Measurements from ENCODE around the gene VSIG2. TPM values are rescaled to one million over a fixed set of nuclear protein-coding genes. Genes with fewer than 3 reads are reported as not detected.

The VSIG2 gene
- total and polyA plus RNA-seq, 2 experiments from 2014 or later = 22.9 to 34.3 TPM

GRCh38 chr11:124716591-124716990 lies 35.5 kb downstream of the VSIG2 start:
- no peaks in the 10 kb centered on the region for H4K20me1 ChIP-seq (ENCODE audit: insufficient read depth, poor library complexity, severe bottlenecking)
- no peaks in the 10 kb centered on the region for H3K9me3 ChIP-seq (ENCODE audit: low read depth)
- no peaks in the 10 kb centered on the region for H3K36me3 ChIP-seq (replicated peaks; ENCODE audit: insufficient read depth, low read depth)
- 71% methylated on average over 3 of the region's 3 CpGs for WGBS (ENCODE audit: low lambda C conversion rate, missing lambda C conversion rate)
- no peaks in the 10 kb centered on the region for H3K79me2 ChIP-seq
- H3K4me3 ChIP-seq = no peak overlapping the region
- H3K27ac ChIP-seq = no peak overlapping the region
- H2AFZ ChIP-seq = no peak overlapping the region
- peaks cover 11% of the 10 kb centered on the region for H3K4me1 ChIP-seq (ENCODE audit: insufficient read depth)
- no peaks in the 10 kb centered on the region for H3K9me2 ChIP-seq (replicated peaks; ENCODE audit: insufficient read depth)
- H3K4me2 ChIP-seq = no peak overlapping the region
- no peak for DNase-seq (ENCODE audit: low spot score)
- TF ChIP-seq EZH2phosphoT487 (IDR thresholded peaks at IDR 0.05; ENCODE audit: low read depth, severe bottlenecking, unreplicated experiment) (no peak), EZH2 (IDR thresholded peaks at IDR 0.05; ENCODE audit: borderline replicate concordance) (no peak)
- TF ChIP-seq, protein P1, sequence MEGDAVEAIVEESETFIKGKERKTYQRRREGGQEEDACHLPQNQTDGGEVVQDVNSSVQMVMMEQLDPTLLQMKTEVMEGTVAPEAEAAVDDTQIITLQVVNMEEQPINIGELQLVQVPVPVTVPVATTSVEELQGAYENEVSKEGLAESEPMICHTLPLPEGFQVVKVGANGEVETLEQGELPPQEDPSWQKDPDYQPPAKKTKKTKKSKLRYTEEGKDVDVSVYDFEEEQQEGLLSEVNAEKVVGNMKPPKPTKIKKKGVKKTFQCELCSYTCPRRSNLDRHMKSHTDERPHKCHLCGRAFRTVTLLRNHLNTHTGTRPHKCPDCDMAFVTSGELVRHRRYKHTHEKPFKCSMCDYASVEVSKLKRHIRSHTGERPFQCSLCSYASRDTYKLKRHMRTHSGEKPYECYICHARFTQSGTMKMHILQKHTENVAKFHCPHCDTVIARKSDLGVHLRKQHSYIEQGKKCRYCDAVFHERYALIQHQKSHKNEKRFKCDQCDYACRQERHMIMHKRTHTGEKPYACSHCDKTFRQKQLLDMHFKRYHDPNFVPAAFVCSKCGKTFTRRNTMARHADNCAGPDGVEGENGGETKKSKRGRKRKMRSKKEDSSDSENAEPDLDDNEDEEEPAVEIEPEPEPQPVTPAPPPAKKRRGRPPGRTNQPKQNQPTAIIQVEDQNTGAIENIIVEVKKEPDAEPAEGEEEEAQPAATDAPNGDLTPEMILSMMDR (IDR thresholded peaks at IDR 0.05; ENCODE audit: poor library complexity) = no peak
- peaks cover 60% of the 10 kb centered on the region for H3K27me3 ChIP-seq

DNA sequence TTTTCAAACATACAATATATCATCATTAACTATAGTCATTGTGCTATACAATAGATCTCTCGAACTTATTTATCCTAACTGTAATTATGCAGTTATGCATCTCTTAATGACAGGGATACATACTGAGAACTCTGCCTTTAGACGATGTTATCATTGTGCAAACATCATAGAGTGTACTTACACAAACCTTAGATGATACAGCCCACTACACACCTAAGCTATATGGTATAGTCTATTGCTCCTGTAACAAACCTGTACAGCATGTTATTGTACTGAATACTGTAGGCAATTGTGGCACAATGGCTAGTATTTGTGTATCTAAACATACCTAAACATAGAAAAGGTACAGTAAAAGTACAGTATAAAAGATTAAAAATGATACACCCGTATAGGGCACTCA lies 39.7 kb downstream of the VSIG2 start:
- no peak overlapping the region for H3K4me3 ChIP-seq
- no peaks in the 10 kb centered on the region for H3K9me3 ChIP-seq (ENCODE audit: low read depth)
- H3K27ac ChIP-seq = no peak overlapping the region
- no peaks in the 10 kb centered on the region for H4K20me1 ChIP-seq (ENCODE audit: insufficient read depth, poor library complexity, severe bottlenecking)
- peaks cover 19% of the 10 kb centered on the region for H3K27me3 ChIP-seq
- H3K79me2 ChIP-seq = no peaks in the 10 kb centered on the region
- H3K9me2 ChIP-seq (replicated peaks; ENCODE audit: insufficient read depth) = no peaks in the 10 kb centered on the region
- peaks cover 2% of the 10 kb centered on the region for H3K4me1 ChIP-seq (ENCODE audit: insufficient read depth)
- no peak for DNase-seq (ENCODE audit: low spot score)
- H2AFZ ChIP-seq = no peak overlapping the region
- no peak for TF ChIP-seq EZH2 (IDR thresholded peaks at IDR 0.05; ENCODE audit: borderline replicate concordance)
- TF ChIP-seq, protein P1 (IDR thresholded peaks at IDR 0.05; ENCODE audit: poor library complexity) = no peak
- TF ChIP-seq EZH2phosphoT487 (IDR thresholded peaks at IDR 0.05; ENCODE audit: low read depth, severe bottlenecking, unreplicated experiment) = no peak
- WGBS (ENCODE audit: low lambda C conversion rate, missing lambda C conversion rate) = 69% methylated on average over 3 of the region's 3 CpGs
- no peak overlapping the region for H3K4me2 ChIP-seq
- no peaks in the 10 kb centered on the region for H3K36me3 ChIP-seq (replicated peaks; ENCODE audit: insufficient read depth, low read depth)

DNA sequence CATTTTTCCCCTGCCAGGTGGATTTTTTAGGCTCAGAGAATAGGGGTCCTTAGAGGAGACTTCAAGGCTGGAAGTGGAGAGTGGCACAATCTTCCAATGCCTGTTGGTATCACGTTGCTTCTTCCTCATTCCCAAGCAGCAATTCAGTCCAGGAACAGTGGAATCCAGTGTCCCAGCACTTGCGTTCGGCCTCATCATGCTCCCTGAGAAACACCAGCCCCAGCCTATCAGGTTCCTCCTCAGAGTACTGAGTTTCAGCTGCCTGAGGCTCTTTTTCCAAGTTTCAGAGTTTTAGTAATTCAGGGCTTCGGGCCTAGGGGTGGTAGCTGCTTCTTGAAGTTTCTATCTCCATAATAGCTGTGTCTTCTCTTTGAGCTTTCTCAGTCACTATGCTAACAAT lies 44.2 kb downstream of the VSIG2 start:
- H3K9me2 ChIP-seq (replicated peaks; ENCODE audit: insufficient read depth) = no peaks in the 10 kb centered on the region
- H3K4me1 ChIP-seq (ENCODE audit: insufficient read depth) = no peaks in the 10 kb centered on the region
- TF ChIP-seq, protein P1 (IDR thresholded peaks at IDR 0.05; ENCODE audit: poor library complexity) = no peak
- TF ChIP-seq EZH2phosphoT487 (IDR thresholded peaks at IDR 0.05; ENCODE audit: low read depth, severe bottlenecking, unreplicated experiment) (no peak), EZH2 (IDR thresholded peaks at IDR 0.05; ENCODE audit: borderline replicate concordance) (no peak)
- no peak overlapping the region for H3K4me3 ChIP-seq
- H3K79me2 ChIP-seq = no peaks in the 10 kb centered on the region
- no peaks in the 10 kb centered on the region for H3K36me3 ChIP-seq (replicated peaks; ENCODE audit: insufficient read depth, low read depth)
- no peak overlapping the region for H3K27ac ChIP-seq
- no peak overlapping the region for H2AFZ ChIP-seq
- H3K9me3 ChIP-seq (ENCODE audit: low read depth) = no peaks in the 10 kb centered on the region
- H3K4me2 ChIP-seq = no peak overlapping the region
- 84% methylated on average over 4 of the region's 4 CpGs for WGBS (ENCODE audit: low lambda C conversion rate, missing lambda C conversion rate)
- DNase-seq (ENCODE audit: low spot score) = no peak
- H3K27me3 ChIP-seq = no peaks in the 10 kb centered on the region
- H4K20me1 ChIP-seq (ENCODE audit: insufficient read depth, poor library complexity, severe bottlenecking) = no peaks in the 10 kb centered on the region

- H3K4me3 ChIP-seq = no peak overlapping the region
- no peaks in the 10 kb centered on the region for H3K9me3 ChIP-seq (ENCODE audit: low read depth)
- TF ChIP-seq, protein P1 (IDR thresholded peaks at IDR 0.05; ENCODE audit: poor library complexity) = no peak
- TF ChIP-seq EZH2 (IDR thresholded peaks at IDR 0.05; ENCODE audit: borderline replicate concordance) (no peak), EZH2phosphoT487 (IDR thresholded peaks at IDR 0.05; ENCODE audit: low read depth, severe bottlenecking, unreplicated experiment) (no peak)
- DNase-seq (ENCODE audit: low spot score) = no peak
- no peaks in the 10 kb centered on the region for H3K36me3 ChIP-seq (replicated peaks; ENCODE audit: insufficient read depth, low read depth)
- no peaks in the 10 kb centered on the region for H3K4me1 ChIP-seq (ENCODE audit: insufficient read depth)
- H3K27me3 ChIP-seq = peaks cover 4% of the 10 kb centered on the region
- H4K20me1 ChIP-seq (ENCODE audit: insufficient read depth, poor library complexity, severe bottlenecking) = no peaks in the 10 kb centered on the region
- no peaks in the 10 kb centered on the region for H3K79me2 ChIP-seq
- no peaks in the 10 kb centered on the region for H3K9me2 ChIP-seq (replicated peaks; ENCODE audit: insufficient read depth)
- no peak overlapping the region for H3K27ac ChIP-seq
- H3K4me2 ChIP-seq = no peak overlapping the region
- no peak overlapping the region for H2AFZ ChIP-seq
These were observed 52.0 kb downstream of the VSIG2 start for GRCh38 chr11:124700028-124700427.

All from hepatocyte (in vitro differentiated cells).